ENCODE measurements around the gene NPR1. TPM values are rescaled to one million over a fixed set of nuclear protein-coding genes. Genes with fewer than 3 reads are reported as not detected.
"Not testable (repeated sequence)": the region's sequence is repeated elsewhere in the genome, so short reads cannot be mapped to it uniquely, and the experiment has no call there.

Gene NPR1
- total RNA-seq, 3 donors from 2014 or later: 2.3 to 16.4 (median 6.0) TPM

DNA sequence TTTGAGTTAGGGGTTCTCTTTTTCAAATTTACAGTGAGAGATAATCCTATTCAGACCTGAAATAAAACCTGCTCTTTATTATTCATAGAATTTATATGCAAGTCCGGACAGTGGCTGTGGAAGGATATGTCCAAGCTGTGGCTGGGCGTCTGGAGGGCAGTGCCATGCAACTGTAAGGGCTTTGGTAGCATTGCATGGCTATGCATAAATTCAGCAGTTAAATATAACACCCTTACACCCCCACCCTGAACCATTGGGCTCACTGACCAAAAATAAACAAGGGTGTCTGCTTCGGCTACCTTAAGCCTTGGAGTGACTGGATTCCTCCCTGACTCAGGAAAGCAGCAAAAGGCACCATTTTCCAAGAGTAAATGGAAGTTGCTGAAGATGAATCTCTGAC is 39.2 kb upstream of the NPR1 start:
- ATAC-seq: no peak
- DNase-seq: no peak
- intact Hi-C loops (cut with DNase I, micrococcal nuclease): no loop called here
- Histone ChIP-seq H3K4me3 (no peak overlapping the region), H3K4me1 (ENCODE audit: low read depth) (peaks cover 4% of the 10 kb centered on the region), H3K9me3 (no peaks in the 10 kb centered on the region), H3K36me3 (ENCODE audit: low read depth) (peaks cover 23% of the 10 kb centered on the region)
- TF ChIP-seq, protein P1, sequence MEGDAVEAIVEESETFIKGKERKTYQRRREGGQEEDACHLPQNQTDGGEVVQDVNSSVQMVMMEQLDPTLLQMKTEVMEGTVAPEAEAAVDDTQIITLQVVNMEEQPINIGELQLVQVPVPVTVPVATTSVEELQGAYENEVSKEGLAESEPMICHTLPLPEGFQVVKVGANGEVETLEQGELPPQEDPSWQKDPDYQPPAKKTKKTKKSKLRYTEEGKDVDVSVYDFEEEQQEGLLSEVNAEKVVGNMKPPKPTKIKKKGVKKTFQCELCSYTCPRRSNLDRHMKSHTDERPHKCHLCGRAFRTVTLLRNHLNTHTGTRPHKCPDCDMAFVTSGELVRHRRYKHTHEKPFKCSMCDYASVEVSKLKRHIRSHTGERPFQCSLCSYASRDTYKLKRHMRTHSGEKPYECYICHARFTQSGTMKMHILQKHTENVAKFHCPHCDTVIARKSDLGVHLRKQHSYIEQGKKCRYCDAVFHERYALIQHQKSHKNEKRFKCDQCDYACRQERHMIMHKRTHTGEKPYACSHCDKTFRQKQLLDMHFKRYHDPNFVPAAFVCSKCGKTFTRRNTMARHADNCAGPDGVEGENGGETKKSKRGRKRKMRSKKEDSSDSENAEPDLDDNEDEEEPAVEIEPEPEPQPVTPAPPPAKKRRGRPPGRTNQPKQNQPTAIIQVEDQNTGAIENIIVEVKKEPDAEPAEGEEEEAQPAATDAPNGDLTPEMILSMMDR (IDR thresholded peaks at IDR 0.05): no peak

DNA sequence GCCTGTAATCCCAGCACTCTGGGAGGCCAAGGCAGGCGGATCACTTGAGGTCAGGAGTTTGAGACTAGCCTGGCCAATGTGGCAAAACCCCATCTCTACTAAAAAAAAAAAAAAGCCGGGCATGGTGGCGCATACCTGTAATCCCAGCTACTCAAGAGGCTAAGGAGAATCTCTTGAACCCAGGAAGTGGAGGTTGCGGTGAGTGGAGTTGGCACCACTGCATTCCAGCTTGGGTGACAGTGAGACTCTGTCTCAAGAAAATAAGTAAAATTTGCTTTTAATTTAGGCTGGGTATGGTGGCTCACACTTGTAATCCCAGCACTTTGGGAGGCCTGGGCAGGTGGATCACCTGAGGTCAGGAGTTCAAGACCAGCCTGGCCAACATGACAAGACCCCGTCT is 38.3 kb upstream of the NPR1 start:
- H3K4me1 ChIP-seq (ENCODE audit: low read depth); DNase-seq; intact Hi-C loops (cut with DNase I, micrococcal nuclease); ATAC-seq; H3K4me3 ChIP-seq; H3K9me3 ChIP-seq: not testable (repeated sequence)
- H3K36me3 ChIP-seq (ENCODE audit: low read depth): peaks cover 23% of the 10 kb centered on the region

DNA sequence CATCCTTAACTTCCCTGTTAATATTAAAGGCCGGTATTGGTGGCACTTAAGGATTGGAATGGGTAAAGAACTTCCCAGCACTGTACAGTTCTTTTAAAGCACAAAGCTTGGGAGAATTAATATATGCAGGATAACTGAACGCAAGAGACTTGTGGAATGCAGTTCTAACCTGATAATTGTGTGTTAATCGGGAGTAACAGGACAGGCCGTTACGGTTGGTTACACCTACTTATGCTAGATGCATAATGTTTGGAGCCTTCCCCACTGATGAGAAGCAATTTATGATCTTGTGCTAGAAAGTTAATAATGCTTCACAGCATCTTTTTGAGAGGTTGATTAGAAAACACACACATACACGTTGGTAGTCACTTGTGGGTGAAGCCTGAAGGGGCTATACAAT is 37.6 kb upstream of the NPR1 start:
- Histone ChIP-seq H3K4me3 (no peak overlapping the region), H3K4me1 (ENCODE audit: low read depth) (no peaks in the 10 kb centered on the region), H3K36me3 (ENCODE audit: low read depth) (peaks cover 23% of the 10 kb centered on the region), H3K9me3 (no peaks in the 10 kb centered on the region)
- intact Hi-C loops (cut with DNase I, micrococcal nuclease): no loop called here
- DNase-seq (no peak), ATAC-seq (no peak)
- TF ChIP-seq, protein P1 (IDR thresholded peaks at IDR 0.05): no peak

DNA sequence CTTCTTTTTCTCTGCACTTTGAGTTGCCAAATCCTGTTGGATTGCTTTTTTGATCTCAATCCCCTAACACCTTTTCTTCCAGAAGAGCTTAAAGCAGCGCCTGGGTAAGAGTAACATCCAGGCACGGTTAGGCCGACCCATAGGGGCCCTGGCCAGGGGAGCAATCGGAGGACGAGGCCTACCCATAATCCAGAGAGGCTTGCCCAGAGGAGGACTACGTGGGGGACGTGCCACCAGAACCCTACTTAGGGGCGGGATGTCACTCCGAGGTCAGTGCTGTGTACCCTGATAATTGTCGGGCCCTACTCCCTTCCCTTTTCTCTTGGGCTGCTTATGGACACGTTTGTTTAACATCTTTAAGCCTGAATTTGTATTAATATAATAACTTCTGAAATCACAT is 36.3 kb upstream of the NPR1 start:
- peaks cover 14% of the 10 kb centered on the region for H3K36me3 ChIP-seq (ENCODE audit: low read depth)
- no peaks in the 10 kb centered on the region for H3K4me1 ChIP-seq (ENCODE audit: low read depth)
- no peak overlapping the region for H3K4me3 ChIP-seq
- intact Hi-C loops (cut with DNase I, micrococcal nuclease): no loop called here
- DNase-seq (no peak), ATAC-seq (no peak)
- H3K9me3 ChIP-seq: no peaks in the 10 kb centered on the region
- TF ChIP-seq, protein P1 (IDR thresholded peaks at IDR 0.05): no peak

DNA sequence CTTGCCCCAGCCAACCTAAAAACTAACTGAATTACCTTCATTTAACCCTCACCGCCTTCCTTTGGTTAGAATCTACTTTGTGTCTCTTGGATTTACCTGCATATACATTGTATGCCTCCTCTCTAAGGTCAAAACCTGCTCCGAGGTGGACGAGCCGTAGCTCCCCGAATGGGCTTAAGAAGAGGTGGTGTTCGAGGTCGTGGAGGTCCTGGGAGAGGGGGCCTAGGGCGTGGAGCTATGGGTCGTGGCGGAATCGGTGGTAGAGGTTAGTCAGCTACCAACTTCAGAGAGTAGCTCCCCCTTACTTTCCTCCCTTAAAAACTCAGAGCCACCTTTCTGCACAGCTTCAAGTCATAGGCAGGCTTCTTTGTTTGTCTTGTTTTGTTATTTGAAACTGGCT is 35.4 kb upstream of the NPR1 start:
- no peak for DNase-seq
- intact Hi-C loops (cut with DNase I, micrococcal nuclease): no loop called here
- TF ChIP-seq, protein P1 (IDR thresholded peaks at IDR 0.05): no peak
- Histone ChIP-seq H3K4me3 (no peak overlapping the region), H3K4me1 (ENCODE audit: low read depth) (no peaks in the 10 kb centered on the region), H3K9me3 (no peaks in the 10 kb centered on the region), H3K36me3 (ENCODE audit: low read depth) (peaks cover 13% of the 10 kb centered on the region)
- no peak for ATAC-seq

DNA sequence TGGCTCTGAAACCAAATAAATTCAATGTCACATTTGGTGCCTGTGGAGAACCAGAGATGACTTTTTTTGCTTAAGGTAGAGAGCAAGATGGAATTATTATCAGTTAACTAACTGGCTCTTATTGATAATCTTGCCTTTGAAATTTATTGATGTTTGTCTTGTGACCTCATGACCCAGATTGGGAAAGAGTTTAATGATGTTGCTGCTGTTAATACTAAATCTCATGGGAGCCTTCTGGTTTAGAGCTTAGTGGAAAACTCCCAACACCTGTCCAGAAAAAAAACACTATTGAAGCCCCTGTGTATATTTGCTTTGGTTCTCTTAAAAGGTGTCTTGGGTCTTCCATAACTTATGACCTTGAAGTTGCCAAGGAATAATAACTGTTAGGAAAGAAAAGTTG is 34.7 kb upstream of the NPR1 start:
- ATAC-seq (no peak), DNase-seq (no peak)
- Histone ChIP-seq H3K36me3 (ENCODE audit: low read depth) (peaks cover 13% of the 10 kb centered on the region), H3K9me3 (no peaks in the 10 kb centered on the region), H3K4me3 (no peak overlapping the region), H3K4me1 (ENCODE audit: low read depth) (no peaks in the 10 kb centered on the region)
- intact Hi-C loops (cut with DNase I, micrococcal nuclease): no loop called here
- TF ChIP-seq, protein P1 (IDR thresholded peaks at IDR 0.05): no peak
